Liver (tissue), 9 donors: ENCODE data around the gene ACSL1. TPM values are rescaled to one million over a fixed set of nuclear protein-coding genes. Genes with fewer than 3 reads are reported as not detected.

Source experiments
- DNase-seq: peaks from one replicate; pipeline ENCODE4 v3.0.0-alpha.2; 2017; ENCODE audit warnings: low spot score
- H3K27ac ChIP-seq, 2 donors: one replicate each; pipeline ENCODE4 v1.7.0; 2013; ENCODE audit warnings: inconsistent platforms in 2 of 2, low read length in 2 of 2, control low read depth in 1 of 2, low read depth in 1 of 2, mild to moderate bottlenecking in 1 of 2
- H3K27me3 ChIP-seq, 4 donors: one replicate each; pipeline versions ENCODE4 v1.6.1 to v1.7.0; 2013; ENCODE audit warnings: low read length in 3 of 4, inconsistent platforms in 1 of 4, mild to moderate bottlenecking in 1 of 4, moderate library complexity in 1 of 4; ENCODE audit not compliant: control insufficient read depth in 4 of 4, insufficient read depth in 4 of 4
- H3K36me3 ChIP-seq, 4 donors: one replicate each; pipeline versions ENCODE4 v1.6.1 to v1.7.0; 2013; ENCODE audit warnings: low read length in 3 of 4, mild to moderate bottlenecking in 3 of 4, low read depth in 1 of 4, moderate library complexity in 1 of 4; ENCODE audit not compliant: control insufficient read depth in 4 of 4, insufficient read depth in 3 of 4
- H3K4me1 ChIP-seq, 4 donors: one replicate each; pipeline versions ENCODE4 v1.6.1 to v1.7.0; 2013; ENCODE audit warnings: low read length in 3 of 4, mild to moderate bottlenecking in 3 of 4, moderate library complexity in 1 of 4; ENCODE audit not compliant: control insufficient read depth in 4 of 4, insufficient read depth in 4 of 4
- H3K4me3 ChIP-seq, 3 donors: one replicate each; pipeline versions ENCODE4 v1.6.1 to v1.7.0; 2013; ENCODE audit warnings: low read length in 3 of 3, control low read depth in 1 of 3, low read depth in 1 of 3, mild to moderate bottlenecking in 1 of 3
- H3K9ac ChIP-seq, 2 donors: one replicate each; pipeline ENCODE4 v1.7.0; 2013; ENCODE audit warnings: low read length in 2 of 2, mild to moderate bottlenecking in 2 of 2, moderate library complexity in 2 of 2, control low read depth in 1 of 2, low read depth in 1 of 2
- H3K9me3 ChIP-seq, 4 donors: one replicate each; pipeline versions ENCODE4 v1.6.1 to v1.7.0; 2013; ENCODE audit warnings: low read length in 3 of 4; ENCODE audit not compliant: control insufficient read depth in 4 of 4
- ATF3 ChIP-seq: IDR thresholded peaks from 2 replicates; pipeline ENCODE4 v1.6.1; 2016; ENCODE audit warnings: antibody characterized with exemption
- CTCF ChIP-seq: fragments of 150-350 bp; IDR thresholded peaks from 2 replicates; pipeline ENCODE4 v1.5.1; 2017; ENCODE audit warnings: improper control_type of control experiment, low read depth, low read length; ENCODE audit not compliant: missing input control
- EGR1 ChIP-seq, 2 donors: IDR thresholded peaks; 2 replicates each; pipeline ENCODE4 v1.6.1; 2016 to 2018; ENCODE audit warnings: antibody characterized with exemption in 2 of 2, low read depth in 2 of 2
- FOXA2 ChIP-seq: IDR thresholded peaks from 2 replicates; pipeline ENCODE4 v1.6.1; 2016; ENCODE audit warnings: antibody characterized with exemption
- GABPA ChIP-seq, 2 donors: IDR thresholded peaks in 1 of 2; conservative IDR thresholded peaks in 1 of 2; 2 replicates each; pipeline ENCODE4 v1.6.1; 2016; ENCODE audit warnings: antibody characterized with exemption in 2 of 2, mild to moderate bottlenecking in 1 of 2, moderate library complexity in 1 of 2
- HNF4A ChIP-seq, 2 donors: conservative IDR thresholded peaks; 2 replicates each; pipeline ENCODE4 v1.6.1; 2016; ENCODE audit warnings: antibody characterized with exemption in 2 of 2, mild to moderate bottlenecking in 2 of 2
- HNF4G ChIP-seq: IDR thresholded peaks from 2 replicates; pipeline ENCODE4 v1.6.1; 2016; ENCODE audit warnings: antibody characterized with exemption
- JUND ChIP-seq, 2 donors: IDR thresholded peaks; 2 replicates each; pipeline ENCODE4 v1.6.1; 2016; ENCODE audit warnings: antibody characterized with exemption in 2 of 2
- MAX ChIP-seq: IDR thresholded peaks from 2 replicates; pipeline ENCODE4 v1.6.1; 2016; ENCODE audit warnings: antibody characterized with exemption
- NR2F2 ChIP-seq: IDR thresholded peaks from 2 replicates; pipeline ENCODE4 v1.6.1; 2016; ENCODE audit warnings: antibody characterized with exemption
- RXRA ChIP-seq, 2 donors: IDR thresholded peaks; 2 replicates each; pipeline ENCODE4 v1.6.1; 2017 to 2018; ENCODE audit warnings: antibody characterized with exemption in 2 of 2, mild to moderate bottlenecking in 1 of 2
- SP1 ChIP-seq: IDR thresholded peaks from 2 replicates; pipeline ENCODE4 v1.6.1; 2018; ENCODE audit warnings: antibody characterized with exemption, mild to moderate bottlenecking
- TAF1 ChIP-seq: conservative IDR thresholded peaks from 2 replicates; pipeline ENCODE4 v1.6.1; 2016; ENCODE audit warnings: antibody characterized with exemption, mild to moderate bottlenecking
- YY1 ChIP-seq: IDR thresholded peaks from 2 replicates; pipeline ENCODE4 v1.6.1; 2016; ENCODE audit warnings: antibody characterized with exemption, mild to moderate bottlenecking
- ZBTB33 ChIP-seq: IDR thresholded peaks from 2 replicates; pipeline ENCODE4 v1.6.1; 2016; ENCODE audit warnings: antibody characterized with exemption
- WGBS: extraction: QIAGEN DNeasy Blood & Tissue Kit; methylation state at CpG from one replicate; pipeline ENCODE4 v1.1.7; 2013; 5-methylcytosine and 5-hydroxymethylcytosine counted together
- polyA plus RNA-seq, 2 donors: library from polyadenylated mRNA; stranded (reverse) in 1 of 2; unstranded in 1 of 2; fragments of 200-250 nt in 1 of 2; fragments of >200 nt in 1 of 2; fragmentation: Nextera tagmentation in 1 of 2; extraction: Ambion mirVana in 1 of 2; gene quantifications; one replicate each; pipeline versions ENCODE4 v1.2.1 to v1.2.3, GENCODE V29; 2013 to 2015
- total RNA-seq, 2 donors: library from RNA; depleted of rRNA; stranded (reverse); fragments of >200 nt; gene quantifications; one replicate each; pipeline ENCODE4 v1.2.3, GENCODE V29; 2014
- donor health status: healthy.
- donor health status: healthy.
- donor health status: healthy.
- donor health status: healthy.
- donor health status: healthy.

ACSL1 gene
- total and polyA plus RNA-seq, 4 donors = 210 to 2,226 (median 878) TPM

- Histone ChIP-seq H3K4me3 (peak overlapping the region in 1 of 3 donors; percentile 10), H3K27me3 (no peaks in the 10 kb centered on the region), H3K27ac (peak overlapping the region; percentile 4 to 54), H3K4me1 (peaks cover 6 to 89% (median 69%) of the 10 kb centered on the region in 4 donors), H3K36me3 (peaks cover 0 to 2% (median 0%) of the 10 kb centered on the region in 4 donors), H3K9ac (no peak overlapping the region), H3K9me3 (no peaks in the 10 kb centered on the region)
- WGBS = 57% methylated on average over 11 of the region's 11 CpGs
- TF ChIP-seq ATF3 (no peak), HNF4G (no peak), JUND (IDR thresholded peaks at IDR 0.05) (no peak), RXRA (IDR thresholded peaks at IDR 0.05) (peak in 1 of 2 donors; percentile 27), TAF1 (no peak), YY1 (no peak)
- no peak for DNase-seq
These were observed 8.1 kb downstream of the ACSL1 start for GRCh38 chr4:184817494-184818215.

- no peak for DNase-seq
- H3K9me3 ChIP-seq = no peaks in the 10 kb centered on the region
- peaks cover 0 to 2% (median 0%) of the 10 kb centered on the region in 4 donors for H3K36me3 ChIP-seq
- H3K9ac ChIP-seq = no peak overlapping the region
- H3K27me3 ChIP-seq = no peaks in the 10 kb centered on the region
- no peak for TF ChIP-seq GABPA (IDR thresholded peaks at IDR 0.05 in 1 of 2, conservative IDR thresholded peaks at IDR 0.05 in 1 of 2)
- TF ChIP-seq SP1 = no peak
- no peak for TF ChIP-seq YY1
- no peak for TF ChIP-seq MAX
- no peak for TF ChIP-seq CTCF
- no peak for TF ChIP-seq HNF4A (conservative IDR thresholded peaks at IDR 0.05)
- TF ChIP-seq RXRA (IDR thresholded peaks at IDR 0.05) = no peak
- TF ChIP-seq EGR1 (IDR thresholded peaks at IDR 0.05; ENCODE audit: low read depth in 2 of 2) = no peak
- TF ChIP-seq NR2F2 = no peak
- no peak for TF ChIP-seq FOXA2
- no peak for TF ChIP-seq ZBTB33
- H3K4me3 ChIP-seq = no peak overlapping the region
- H3K4me1 ChIP-seq = peaks cover 7 to 89% (median 73%) of the 10 kb centered on the region in 4 donors
- H3K27ac ChIP-seq = peak overlapping the region; percentile 4 to 54
These were observed 8.8 kb downstream of the ACSL1 start for GRCh38 chr4:184816962-184817361.
